IPS DF 19.7 (cell line): ENCODE measurements around the gene HSD11B1.

Source experiments
- DNase-seq: peaks from one replicate; pipeline ENCODE4 v3.0.0-alpha.2; 2013; ENCODE audit warnings: low read depth, low spot score

The HSD11B1 gene

DNA sequence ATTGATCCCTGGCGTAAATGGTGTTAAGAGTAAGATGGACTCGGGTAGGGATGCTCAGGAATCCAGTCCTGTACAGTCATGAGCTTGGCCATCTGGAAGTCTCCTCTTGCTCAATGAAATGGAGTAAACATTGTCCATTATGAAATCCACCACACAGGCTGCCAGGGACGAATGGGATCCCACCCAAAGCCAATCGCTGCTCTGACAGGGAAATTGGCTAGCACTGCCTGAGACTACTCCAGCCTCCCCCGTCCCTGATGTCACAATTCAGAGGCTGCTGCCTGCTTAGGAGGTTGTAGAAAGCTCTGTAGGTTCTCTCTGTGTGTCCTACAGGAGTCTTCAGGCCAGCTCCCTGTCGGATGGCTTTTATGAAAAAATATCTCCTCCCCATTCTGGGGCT is at the start of gene HSD11B1:
HSD11B1 (plus strand) TSS at position 263 of the 400 bp plus-strand sequence; CDS start at position 360, 97 bp downstream.
- no peak for DNase-seq

DNA sequence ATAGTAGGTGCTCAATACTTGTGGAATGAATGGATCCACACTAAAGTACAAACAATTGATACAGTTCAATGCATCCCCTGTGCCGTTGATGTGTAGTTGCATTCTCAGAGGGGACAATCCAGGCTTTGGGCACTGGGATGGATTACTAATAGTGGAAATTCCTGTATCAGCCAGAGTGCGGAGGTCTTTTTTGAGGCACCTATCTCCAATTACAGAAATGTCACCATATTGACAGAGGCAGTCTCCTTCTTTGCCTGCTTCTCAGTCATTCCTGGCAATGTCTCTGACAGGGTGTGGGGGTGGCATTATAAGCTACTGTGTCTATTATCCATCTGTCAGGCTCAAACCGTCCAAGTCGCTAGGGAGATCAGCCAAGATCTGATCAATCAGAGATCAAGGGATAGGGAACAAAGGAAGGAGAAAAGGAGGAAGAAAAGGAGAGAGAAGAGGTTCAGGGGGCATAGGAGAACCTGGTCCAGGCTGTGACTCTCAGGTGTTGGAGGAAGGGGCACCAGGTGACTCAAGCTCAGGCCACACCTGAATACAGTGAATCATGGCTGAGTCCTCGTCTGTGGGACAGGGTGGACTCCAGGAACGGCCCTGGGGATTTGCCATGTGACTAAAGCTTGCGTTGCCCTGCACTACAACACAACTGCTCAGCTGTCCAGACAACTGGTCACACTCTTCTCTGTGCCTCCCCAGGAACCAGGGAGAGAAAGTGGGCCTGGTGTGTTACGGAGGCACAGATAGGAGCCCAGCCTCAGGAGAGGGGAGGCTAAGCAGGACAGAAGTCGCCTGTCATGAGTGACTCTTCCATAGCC is 49.0 kb upstream of the HSD11B1 start:
- DNase-seq: no peak

- no peak for DNase-seq
Measured at GRCh38 chr1:209657140-209657879, 47.3 kb upstream of the HSD11B1 start.

DNA sequence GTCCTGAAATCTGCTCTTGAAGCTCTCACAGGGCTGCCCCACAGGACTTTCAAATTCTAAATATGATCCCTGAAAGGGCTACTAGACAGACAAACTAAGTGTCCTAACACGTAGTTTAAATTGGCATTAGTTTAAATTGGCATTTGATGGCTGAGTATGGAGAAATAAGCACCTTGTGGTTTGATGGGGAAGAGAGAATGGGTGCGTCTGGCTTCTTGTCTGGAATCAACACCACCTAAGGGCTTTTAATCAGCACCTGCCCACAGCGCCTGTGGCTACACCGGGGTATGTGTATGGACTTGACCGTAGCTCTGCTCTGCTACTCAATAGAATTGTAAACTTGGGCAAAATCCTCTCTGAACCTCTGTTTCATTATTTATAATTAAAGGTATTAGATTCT is 46.7 kb upstream of the HSD11B1 start:
- DNase-seq: no peak

DNA sequence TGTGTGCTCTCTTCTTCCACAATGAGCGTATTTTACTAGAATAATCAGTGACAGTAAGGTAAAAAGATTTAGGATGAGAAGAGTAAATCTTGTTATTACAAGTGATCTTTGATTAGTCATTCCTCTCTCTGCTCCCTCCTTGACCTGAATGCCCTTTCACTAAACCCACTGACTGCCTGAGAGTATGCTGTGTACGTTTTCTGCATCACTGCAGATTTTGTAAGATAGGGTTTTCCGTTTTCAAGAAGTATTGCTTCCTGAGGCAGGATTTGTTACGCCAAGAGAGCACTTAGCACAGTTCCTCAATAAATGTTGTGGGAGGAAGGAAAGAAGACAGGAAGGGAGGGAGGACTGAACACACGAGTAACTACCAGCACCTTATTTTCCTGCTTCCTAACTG is 44.7 kb upstream of the HSD11B1 start:
- DNase-seq: no peak

DNA sequence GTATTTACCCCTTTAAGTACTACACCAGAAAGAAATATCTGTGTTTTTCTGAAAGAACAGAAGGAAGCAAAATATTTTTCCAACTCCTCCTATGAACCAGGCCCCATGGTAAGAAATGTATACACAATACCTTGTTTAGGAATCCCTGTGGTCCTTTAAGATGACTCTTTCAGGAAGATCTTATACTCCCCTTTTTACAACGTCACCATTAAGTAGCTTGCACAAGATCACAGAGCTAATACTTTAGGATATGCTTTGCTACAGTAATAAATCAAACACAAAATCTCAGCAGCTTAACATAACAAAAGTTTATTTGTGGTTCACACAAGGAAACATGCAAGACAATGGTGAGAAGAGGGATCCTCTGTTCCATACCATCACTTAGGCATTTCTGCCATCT is 43.6 kb upstream of the HSD11B1 start:
- DNase-seq: no peak

DNA sequence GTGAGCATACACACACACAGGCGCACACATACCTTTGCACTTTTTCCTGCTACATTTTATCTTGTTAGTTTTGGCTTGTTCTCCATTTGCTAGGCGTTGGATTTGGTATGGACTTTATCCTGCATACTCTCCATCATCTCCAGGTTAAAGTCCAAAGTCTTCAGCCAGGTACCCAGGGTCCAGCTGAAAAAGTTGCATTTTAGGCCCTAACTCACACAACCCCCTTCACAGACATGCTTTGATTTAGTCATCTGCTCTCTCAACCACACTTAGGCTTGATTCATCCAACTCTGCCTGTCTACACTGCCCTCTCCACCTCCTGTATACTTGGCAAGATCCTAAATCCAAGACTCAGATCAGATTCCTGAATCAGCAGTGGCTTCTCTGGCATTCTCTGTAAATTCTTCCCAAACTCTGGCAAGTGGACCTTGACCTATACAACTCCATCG is 41.7 kb upstream of the HSD11B1 start:
- DNase-seq: no peak

DNA sequence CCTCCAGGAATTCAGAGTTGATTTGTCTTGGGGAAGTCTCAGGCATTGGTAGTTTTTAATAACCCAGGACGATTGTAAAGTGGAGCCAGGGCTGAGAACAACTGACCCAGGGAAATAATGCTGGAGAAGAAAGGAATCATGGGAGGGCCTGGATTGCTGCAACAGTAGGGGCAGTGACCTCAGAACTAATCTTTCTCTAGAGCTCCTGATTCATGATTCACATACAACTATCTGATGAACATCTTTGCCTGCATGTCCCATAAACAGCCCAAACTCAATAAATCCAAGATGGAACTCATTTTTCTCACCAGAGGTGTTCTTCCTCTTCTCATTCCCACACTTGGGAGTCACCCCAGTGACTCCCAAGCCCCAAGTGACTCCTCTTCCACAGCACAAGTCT is 37.5 kb upstream of the HSD11B1 start:
- DNase-seq: no peak

DNA sequence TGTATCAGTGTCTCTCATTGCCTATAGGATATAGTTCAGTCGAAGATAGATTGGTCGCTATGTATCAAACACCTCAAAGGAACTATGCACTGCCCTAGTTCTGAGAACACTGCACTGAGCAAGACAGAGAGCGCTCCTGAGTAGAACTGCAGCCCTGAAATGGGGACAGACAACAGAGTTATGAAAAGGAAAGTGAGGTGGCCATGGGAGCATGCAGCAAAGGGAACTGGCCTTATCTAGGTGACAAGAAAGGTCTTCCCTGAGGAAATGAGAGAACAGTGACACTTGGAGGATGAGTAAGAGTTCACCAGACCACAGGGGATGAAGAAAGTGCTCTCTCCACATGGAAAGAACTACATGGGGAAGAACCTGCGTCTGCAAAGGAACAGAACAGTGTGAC is 36.9 kb upstream of the HSD11B1 start:
- DNase-seq: no peak

- DNase-seq: no peak
Measured at GRCh38 chr1:209670441-209671082, 34.1 kb upstream of the HSD11B1 start.

GRCh38 chr1:209672705-209673630 is 31.7 kb upstream of the HSD11B1 start:
- no peak for DNase-seq

DNA sequence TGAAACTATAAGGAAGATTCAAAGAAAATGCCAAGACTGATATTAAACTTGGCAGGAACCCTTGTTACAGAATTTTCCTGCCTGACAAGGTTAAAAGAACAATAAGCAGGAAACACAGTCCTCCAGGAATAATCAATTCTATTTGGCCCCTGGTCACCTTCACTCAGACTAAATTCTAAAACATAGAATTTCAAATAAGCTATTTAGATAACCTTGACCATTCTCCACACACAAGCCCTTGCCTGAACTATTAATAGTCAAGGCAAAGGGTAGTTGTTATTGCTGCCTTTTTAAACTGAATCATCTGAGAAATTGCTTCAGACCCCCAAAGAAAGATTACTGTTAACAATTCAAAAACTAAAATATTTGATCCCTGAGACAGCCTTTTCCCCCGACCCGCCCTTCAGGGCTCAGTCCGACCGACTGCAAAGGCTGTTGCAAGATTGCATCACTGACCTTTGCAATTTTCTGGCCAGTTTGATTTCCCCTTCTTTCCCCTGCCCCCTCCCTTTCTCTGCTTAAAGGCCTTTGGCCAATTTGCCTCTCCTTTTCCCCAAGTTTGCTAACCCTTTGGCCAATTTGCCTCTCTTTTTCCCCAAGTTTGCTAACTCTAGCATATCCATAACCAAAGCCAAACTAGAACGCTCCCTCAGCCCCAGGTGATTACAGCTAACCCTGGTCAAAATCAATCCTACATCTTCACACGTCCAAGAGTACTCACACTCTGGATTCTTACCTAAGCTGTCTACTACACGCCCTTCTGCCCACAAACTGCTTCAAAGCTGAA is 30.8 kb upstream of the HSD11B1 start:
- no peak for DNase-seq

- DNase-seq: no peak
Measured at GRCh38 chr1:209674957-209675564, 29.6 kb upstream of the HSD11B1 start, which contains the start of gene G0S2. G0S2 (plus strand) TSS chr1:209675412; CDS start chr1:209675685, 273 bp downstream.

DNA sequence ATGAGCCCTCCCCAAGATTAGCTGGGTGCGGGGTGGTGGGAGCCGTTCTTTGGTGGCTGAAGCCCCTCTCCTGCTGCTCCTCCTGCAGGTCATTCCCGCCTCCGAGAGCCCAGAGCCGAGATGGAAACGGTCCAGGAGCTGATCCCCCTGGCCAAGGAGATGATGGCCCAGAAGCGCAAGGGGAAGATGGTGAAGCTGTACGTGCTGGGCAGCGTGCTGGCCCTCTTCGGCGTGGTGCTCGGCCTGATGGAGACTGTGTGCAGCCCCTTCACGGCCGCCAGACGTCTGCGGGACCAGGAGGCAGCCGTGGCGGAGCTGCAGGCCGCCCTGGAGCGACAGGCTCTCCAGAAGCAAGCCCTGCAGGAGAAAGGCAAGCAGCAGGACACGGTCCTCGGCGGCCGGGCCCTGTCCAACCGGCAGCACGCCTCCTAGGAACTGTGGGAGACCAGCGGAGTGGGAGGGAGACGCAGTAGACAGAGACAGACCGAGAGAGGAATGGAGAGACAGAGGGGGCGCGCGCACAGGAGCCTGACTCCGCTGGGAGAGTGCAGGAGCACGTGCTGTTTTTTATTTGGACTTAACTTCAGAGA is 29.0 kb upstream of the HSD11B1 start:
- no peak for DNase-seq

- no peak for DNase-seq
Measured at GRCh38 chr1:209678981-209679539, 25.6 kb upstream of the HSD11B1 start.

- no peak for DNase-seq
Measured at GRCh38 chr1:209685821-209686220, 18.8 kb upstream of the HSD11B1 start.

DNA sequence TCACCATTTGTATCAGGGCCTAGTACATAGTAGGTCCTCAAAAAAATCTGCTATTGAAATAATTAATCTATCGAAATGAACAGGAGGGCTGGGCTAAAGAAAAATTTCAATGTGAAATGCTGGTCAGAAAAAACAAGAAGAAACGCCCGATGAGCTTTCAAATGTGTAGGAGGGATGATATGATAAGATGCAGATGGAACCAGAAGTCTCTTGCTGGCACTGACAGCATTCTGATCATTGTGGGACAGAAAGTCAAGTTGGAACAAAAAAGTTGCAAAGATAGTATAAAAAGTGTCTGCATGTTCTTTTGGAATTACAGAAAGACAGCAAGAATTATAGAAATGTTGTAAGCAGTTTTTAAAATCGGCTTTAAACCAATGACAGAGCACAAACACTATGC is 18.3 kb upstream of the HSD11B1 start:
- DNase-seq: no peak

DNA sequence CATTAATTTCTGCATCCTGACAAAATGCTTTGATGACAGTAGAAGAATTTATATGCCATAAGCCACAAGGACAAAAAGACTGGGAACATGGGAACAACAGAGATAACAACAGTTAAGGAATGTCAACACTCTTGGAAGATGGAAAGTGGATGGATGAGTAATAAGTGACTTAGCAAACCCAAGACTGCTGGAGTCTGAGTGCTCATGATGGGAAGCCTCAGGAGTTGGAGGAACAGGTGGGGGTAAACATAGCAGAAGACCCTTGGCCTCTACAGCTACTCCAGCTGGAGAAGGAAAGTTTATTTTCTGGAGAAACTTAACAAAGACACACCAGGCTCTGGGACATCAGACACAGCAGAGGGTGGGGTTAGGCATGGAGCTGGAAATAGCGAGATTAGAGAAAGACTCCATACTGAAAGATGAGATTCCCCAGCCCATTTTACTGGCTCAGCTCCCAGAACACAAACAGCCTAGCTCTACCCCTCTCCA is 15.9 kb upstream of the HSD11B1 start:
- DNase-seq: no peak

- no peak for DNase-seq
Measured at GRCh38 chr1:209689477-209689876, 15.2 kb upstream of the HSD11B1 start.
